ENCODE data around the gene TMEM229B. TPM values are rescaled to one million over a fixed set of nuclear protein-coding genes. Genes with fewer than 3 reads are reported as not detected.

TMEM229B gene
- total and polyA plus RNA-seq, 4 donors: 0.28 to 4.8 (median 2.3) TPM

DNA sequence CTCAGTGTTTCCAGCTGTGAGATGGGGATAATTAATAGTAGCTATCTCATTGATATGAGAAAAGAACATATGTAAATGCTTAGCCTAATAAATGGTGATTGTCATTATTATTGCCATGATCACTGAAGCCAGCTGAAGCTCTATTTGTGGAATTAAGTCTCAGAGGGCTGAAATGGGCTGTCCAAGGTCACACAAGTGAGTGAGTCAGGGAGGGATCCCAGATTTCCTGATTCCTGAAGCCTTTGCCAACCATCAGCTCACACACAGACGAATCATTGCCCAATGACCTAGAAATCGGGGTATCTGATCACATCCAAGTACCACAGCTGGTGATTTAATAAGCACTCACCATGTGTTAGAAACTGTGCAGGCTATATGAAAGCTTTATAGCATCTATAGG is 21.6 kb upstream of the TMEM229B start:
- Histone ChIP-seq H3K27me3 (ENCODE audit: control insufficient read depth in 1 of 2, insufficient read depth in 2 of 2, low read length in 1 of 2) (no peaks in the 10 kb centered on the region), H3K27ac (ENCODE audit: low read depth in 1 of 2, low read length in 2 of 2) (no peak overlapping the region), H3K4me3 (ENCODE audit: low read length in 2 of 2) (no peak overlapping the region), H3K9me3 (ENCODE audit: control insufficient read depth, low read length) (no peaks in the 10 kb centered on the region), H3K4me1 (ENCODE audit: control insufficient read depth in 1 of 2, insufficient read depth in 2 of 2, low read length in 2 of 2) (no peaks in the 10 kb centered on the region), H3K36me3 (ENCODE audit: control insufficient read depth in 1 of 2, insufficient read depth in 2 of 2, low read length in 1 of 2) (no peaks in the 10 kb centered on the region)
- intact Hi-C loops (cut with DNase I): no loop called here
- WGBS, 2 donors: 53% methylated on average over 2 of the region's 2 CpGs
- no peak for DNase-seq
- no peak for ATAC-seq (ENCODE audit: low FRiP score)

DNA sequence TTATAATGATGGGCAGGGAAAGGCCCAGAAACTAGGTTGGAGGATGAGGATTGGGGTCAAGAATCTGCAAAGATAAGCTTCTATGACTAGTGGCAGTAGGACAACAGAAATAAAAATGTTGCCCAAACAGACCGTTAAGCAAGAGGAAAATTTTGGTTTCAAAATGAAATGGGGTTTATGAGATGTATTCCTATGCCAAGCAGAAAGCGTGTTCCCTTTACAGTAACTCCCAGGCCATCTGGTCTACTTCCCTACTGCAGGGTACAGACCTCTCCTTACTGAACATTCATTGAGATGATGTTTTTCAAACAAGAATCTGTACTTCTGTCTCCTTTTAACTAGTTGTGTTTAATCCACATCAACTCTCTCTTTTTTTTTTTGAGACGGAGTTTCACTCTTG is 20.4 kb upstream of the TMEM229B start:
- Histone ChIP-seq H3K36me3 (ENCODE audit: control insufficient read depth in 1 of 2, insufficient read depth in 2 of 2, low read length in 1 of 2) (no peaks in the 10 kb centered on the region), H3K9me3 (ENCODE audit: control insufficient read depth, low read length) (no peaks in the 10 kb centered on the region), H3K27ac (ENCODE audit: low read depth in 1 of 2, low read length in 2 of 2) (no peak overlapping the region), H3K27me3 (ENCODE audit: control insufficient read depth in 1 of 2, insufficient read depth in 2 of 2, low read length in 1 of 2) (no peaks in the 10 kb centered on the region), H3K4me1 (ENCODE audit: control insufficient read depth in 1 of 2, insufficient read depth in 2 of 2, low read length in 2 of 2) (no peaks in the 10 kb centered on the region), H3K4me3 (ENCODE audit: low read length in 2 of 2) (no peak overlapping the region)
- intact Hi-C loops (cut with DNase I): no loop called here
- ATAC-seq (ENCODE audit: low FRiP score) (no peak), DNase-seq (no peak)
- 29 to 50% methylated on average over 3 of the region's 3 CpGs for WGBS, 2 donors

DNA sequence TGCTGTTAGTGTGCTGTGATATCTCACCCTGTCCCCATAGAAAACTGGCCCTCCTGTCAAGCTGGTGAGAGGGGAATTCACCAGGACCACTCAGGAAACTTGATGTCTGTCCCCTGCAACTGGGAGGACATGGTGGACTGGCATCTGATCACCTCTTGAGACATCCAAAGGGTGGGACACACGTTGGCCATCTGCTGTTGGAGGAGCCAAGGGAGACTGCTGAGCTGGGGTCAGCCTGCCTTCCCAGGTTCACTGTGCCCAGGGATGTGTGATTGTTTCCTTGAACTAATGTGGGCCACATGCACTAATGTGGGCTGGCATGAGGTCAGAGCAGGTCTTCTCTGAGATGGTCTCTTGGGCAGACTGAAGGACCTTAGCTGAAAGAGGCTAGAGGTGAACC is 16.7 kb upstream of the TMEM229B start:
- no peak overlapping the region for H3K27ac ChIP-seq (ENCODE audit: low read depth in 1 of 2, low read length in 2 of 2)
- no peak overlapping the region for H3K4me3 ChIP-seq (ENCODE audit: low read length in 2 of 2)
- ATAC-seq (ENCODE audit: low FRiP score) (no peak), DNase-seq (no peak)
- H3K36me3 ChIP-seq (ENCODE audit: control insufficient read depth in 1 of 2, insufficient read depth in 2 of 2, low read length in 1 of 2): no peaks in the 10 kb centered on the region
- no peaks in the 10 kb centered on the region for H3K9me3 ChIP-seq (ENCODE audit: control insufficient read depth, low read length)
- H3K4me1 ChIP-seq (ENCODE audit: control insufficient read depth in 1 of 2, insufficient read depth in 2 of 2, low read length in 2 of 2): no peaks in the 10 kb centered on the region
- intact Hi-C loops (cut with DNase I): no loop called here
- WGBS, 2 donors: 61 to 78% methylated on average over 1 of the region's 1 CpG
- H3K27me3 ChIP-seq (ENCODE audit: control insufficient read depth in 1 of 2, insufficient read depth in 2 of 2, low read length in 1 of 2): no peaks in the 10 kb centered on the region

DNA sequence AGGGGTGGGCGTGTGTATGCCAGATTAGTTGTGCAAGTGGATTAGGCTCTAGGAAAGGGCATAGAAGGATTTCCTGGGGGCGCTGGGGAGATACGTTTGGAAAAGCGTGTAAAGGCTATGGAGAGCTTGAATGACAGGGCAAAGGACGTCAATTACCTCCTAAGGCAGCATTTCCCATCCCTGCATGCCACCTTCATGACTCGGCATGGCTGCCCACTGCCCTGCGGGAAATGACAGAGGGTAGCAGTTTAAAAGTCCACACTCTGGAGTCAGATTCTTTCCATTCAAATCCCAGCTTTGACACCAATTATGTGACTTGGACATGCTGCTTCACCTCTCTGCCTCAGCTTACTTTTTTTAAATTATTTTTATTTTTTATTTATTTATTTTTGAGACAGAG is 14.8 kb upstream of the TMEM229B start:
- intact Hi-C loops (cut with DNase I): no loop called here
- no peaks in the 10 kb centered on the region for H3K4me1 ChIP-seq (ENCODE audit: control insufficient read depth in 1 of 2, insufficient read depth in 2 of 2, low read length in 2 of 2)
- WGBS, 2 donors: 68 to 72% methylated on average over 7 of the region's 7 CpGs
- DNase-seq (no peak), ATAC-seq (ENCODE audit: low FRiP score) (no peak)
- no peaks in the 10 kb centered on the region for H3K27me3 ChIP-seq (ENCODE audit: control insufficient read depth in 1 of 2, insufficient read depth in 2 of 2, low read length in 1 of 2)
- no peak overlapping the region for H3K27ac ChIP-seq (ENCODE audit: low read depth in 1 of 2, low read length in 2 of 2)
- no peak overlapping the region for H3K4me3 ChIP-seq (ENCODE audit: low read length in 2 of 2)
- no peaks in the 10 kb centered on the region for H3K36me3 ChIP-seq (ENCODE audit: control insufficient read depth in 1 of 2, insufficient read depth in 2 of 2, low read length in 1 of 2)
- H3K9me3 ChIP-seq (ENCODE audit: control insufficient read depth, low read length): no peaks in the 10 kb centered on the region

DNA sequence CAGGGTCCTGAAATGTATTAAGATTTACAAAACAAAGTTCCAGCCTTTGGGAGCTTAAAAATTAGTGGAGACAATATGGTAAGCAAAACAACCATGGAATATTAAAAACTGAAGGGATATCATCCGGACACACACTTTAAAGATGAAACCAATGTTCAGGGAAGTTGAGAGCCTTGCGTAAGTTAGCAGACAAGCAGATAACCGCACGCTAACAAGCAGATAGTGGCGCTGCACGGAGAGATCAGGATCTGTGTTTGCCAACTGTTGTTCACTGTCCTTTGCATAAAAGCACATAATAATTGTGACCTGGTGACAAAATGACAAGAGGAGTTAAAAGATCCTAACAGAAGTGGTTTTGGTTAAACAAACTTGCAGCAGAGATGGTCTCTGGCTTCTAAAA is 14.3 kb upstream of the TMEM229B start:
- H3K27me3 ChIP-seq (ENCODE audit: control insufficient read depth in 1 of 2, insufficient read depth in 2 of 2, low read length in 1 of 2): no peaks in the 10 kb centered on the region
- no peak overlapping the region for H3K27ac ChIP-seq (ENCODE audit: low read depth in 1 of 2, low read length in 2 of 2)
- ATAC-seq (ENCODE audit: low FRiP score): no peak
- H3K9me3 ChIP-seq (ENCODE audit: control insufficient read depth, low read length): no peaks in the 10 kb centered on the region
- whole genome bisulfite sequencing, 2 donors: 63 to 70% methylated on average over 6 of the region's 6 CpGs
- DNase-seq: no peak
- no peak overlapping the region for H3K4me3 ChIP-seq (ENCODE audit: low read length in 2 of 2)
- H3K36me3 ChIP-seq (ENCODE audit: control insufficient read depth in 1 of 2, insufficient read depth in 2 of 2, low read length in 1 of 2): no peaks in the 10 kb centered on the region
- no peaks in the 10 kb centered on the region for H3K4me1 ChIP-seq (ENCODE audit: control insufficient read depth in 1 of 2, insufficient read depth in 2 of 2, low read length in 2 of 2)
- intact Hi-C loops (cut with DNase I): no loop called here

DNA sequence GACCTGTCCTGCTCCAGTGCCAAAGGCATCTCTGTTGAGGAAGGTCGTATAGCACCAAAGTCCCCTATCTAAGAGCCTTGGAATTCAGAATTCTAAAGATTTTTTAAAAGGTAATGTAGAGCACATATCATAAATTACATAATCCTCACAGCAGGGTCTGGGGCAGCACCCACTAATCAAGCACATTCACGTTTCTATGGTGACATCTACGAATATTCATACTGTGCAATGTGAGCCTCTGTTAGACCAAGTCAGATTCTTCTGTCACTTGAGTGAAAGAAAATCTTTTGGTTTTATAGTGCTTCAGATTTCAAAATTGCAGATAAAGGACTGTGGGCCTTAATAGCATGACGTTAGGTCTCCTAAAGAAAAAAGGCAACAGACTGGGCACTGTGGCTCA is 13.1 kb upstream of the TMEM229B start:
- intact Hi-C loops (cut with DNase I): no loop called here
- H3K27me3 ChIP-seq (ENCODE audit: control insufficient read depth in 1 of 2, insufficient read depth in 2 of 2, low read length in 1 of 2): no peaks in the 10 kb centered on the region
- no peaks in the 10 kb centered on the region for H3K9me3 ChIP-seq (ENCODE audit: control insufficient read depth, low read length)
- WGBS, 2 donors: 52 to 66% methylated on average over 4 of the region's 4 CpGs
- ATAC-seq (ENCODE audit: low FRiP score) (no peak), DNase-seq (no peak)
- no peaks in the 10 kb centered on the region for H3K4me1 ChIP-seq (ENCODE audit: control insufficient read depth in 1 of 2, insufficient read depth in 2 of 2, low read length in 2 of 2)
- no peak overlapping the region for H3K4me3 ChIP-seq (ENCODE audit: low read length in 2 of 2)
- no peak overlapping the region for H3K27ac ChIP-seq (ENCODE audit: low read depth in 1 of 2, low read length in 2 of 2)
- no peaks in the 10 kb centered on the region for H3K36me3 ChIP-seq (ENCODE audit: control insufficient read depth in 1 of 2, insufficient read depth in 2 of 2, low read length in 1 of 2)

DNA sequence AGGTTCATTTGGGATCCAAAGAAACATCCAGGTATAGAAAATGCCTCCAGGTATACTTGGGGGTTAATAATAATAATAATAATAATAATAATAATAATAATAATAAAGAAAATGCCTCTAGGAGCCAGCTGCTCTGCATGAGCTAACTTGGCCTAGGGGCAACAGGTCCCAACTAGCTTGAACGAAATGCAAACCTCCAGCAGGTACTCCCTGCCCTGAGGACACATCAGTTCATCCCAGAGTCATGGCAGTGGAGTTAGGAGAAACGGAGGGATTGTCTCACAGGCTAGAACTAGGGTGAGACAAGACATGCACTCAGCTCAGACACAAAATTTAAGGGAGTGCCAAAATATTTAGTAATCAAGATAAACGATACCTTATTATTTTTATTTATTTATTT is 12.5 kb upstream of the TMEM229B start:
- Histone ChIP-seq H3K4me3 (ENCODE audit: low read length in 2 of 2) (no peak overlapping the region), H3K27me3 (ENCODE audit: control insufficient read depth in 1 of 2, insufficient read depth in 2 of 2, low read length in 1 of 2) (no peaks in the 10 kb centered on the region), H3K4me1 (ENCODE audit: control insufficient read depth in 1 of 2, insufficient read depth in 2 of 2, low read length in 2 of 2) (no peaks in the 10 kb centered on the region), H3K27ac (ENCODE audit: low read depth in 1 of 2, low read length in 2 of 2) (no peak overlapping the region), H3K9me3 (ENCODE audit: control insufficient read depth, low read length) (no peaks in the 10 kb centered on the region), H3K36me3 (ENCODE audit: control insufficient read depth in 1 of 2, insufficient read depth in 2 of 2, low read length in 1 of 2) (no peaks in the 10 kb centered on the region)
- intact Hi-C loops (cut with DNase I): no loop called here
- DNase-seq: no peak
- 81 to 87% methylated on average over 3 of the region's 3 CpGs for WGBS, 2 donors
- ATAC-seq (ENCODE audit: low FRiP score): no peak

DNA sequence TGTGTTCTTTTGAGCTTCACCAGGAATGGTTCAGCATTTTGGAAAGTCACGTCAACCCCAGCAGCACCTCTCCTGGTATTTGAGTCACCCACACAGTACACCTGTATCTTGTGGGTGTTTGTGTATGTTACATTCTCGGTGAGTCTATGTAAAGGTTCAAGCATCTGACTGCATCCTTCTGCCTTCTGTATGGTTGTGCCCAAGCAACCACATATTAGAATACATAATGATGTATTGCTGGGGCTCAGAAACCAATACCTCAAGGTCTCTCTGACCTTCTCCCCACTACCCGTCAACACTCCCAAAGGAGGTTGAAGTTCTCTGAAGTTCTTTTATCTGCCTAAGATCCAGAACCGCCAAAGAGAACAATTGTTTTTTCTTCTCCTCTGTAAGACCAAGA is 9.2 kb upstream of the TMEM229B start:
- Histone ChIP-seq H3K4me1 (ENCODE audit: control insufficient read depth in 1 of 2, insufficient read depth in 2 of 2, low read length in 2 of 2) (no peaks in the 10 kb centered on the region), H3K27ac (ENCODE audit: low read depth in 1 of 2, low read length in 2 of 2) (no peak overlapping the region), H3K36me3 (ENCODE audit: control insufficient read depth in 1 of 2, insufficient read depth in 2 of 2, low read length in 1 of 2) (no peaks in the 10 kb centered on the region), H3K9me3 (ENCODE audit: control insufficient read depth, low read length) (peaks cover 9% of the 10 kb centered on the region), H3K27me3 (ENCODE audit: control insufficient read depth in 1 of 2, insufficient read depth in 2 of 2, low read length in 1 of 2) (no peaks in the 10 kb centered on the region), H3K4me3 (ENCODE audit: low read length in 2 of 2) (no peak overlapping the region)
- WGBS, 2 donors: 89 to 90% methylated on average over 4 of the region's 4 CpGs
- ATAC-seq (ENCODE audit: low FRiP score) (no peak), DNase-seq (no peak)
- intact Hi-C loops (cut with DNase I): no loop called here

DNA sequence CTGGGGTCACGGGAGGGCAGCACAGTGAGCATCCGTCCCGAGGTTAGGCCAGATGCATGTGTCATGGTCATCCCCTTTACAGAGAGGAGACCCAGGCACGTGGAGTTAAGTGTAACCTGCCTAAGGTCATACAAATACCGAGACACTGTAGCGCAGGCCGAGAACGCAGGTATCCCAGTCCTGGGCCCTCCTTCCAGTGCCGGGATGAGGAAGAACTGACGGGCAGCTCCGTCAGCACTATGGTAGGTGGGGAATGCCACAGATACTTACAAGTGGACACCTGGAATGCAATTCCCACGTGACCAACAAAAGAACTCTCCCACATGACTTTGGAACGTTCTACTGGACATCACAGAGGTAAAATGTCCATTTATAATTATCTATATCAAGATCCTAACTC is 8.7 kb upstream of the TMEM229B start:
- Histone ChIP-seq H3K27ac (ENCODE audit: low read depth in 1 of 2, low read length in 2 of 2) (no peak overlapping the region), H3K4me1 (ENCODE audit: control insufficient read depth in 1 of 2, insufficient read depth in 2 of 2, low read length in 2 of 2) (no peaks in the 10 kb centered on the region), H3K27me3 (ENCODE audit: control insufficient read depth in 1 of 2, insufficient read depth in 2 of 2, low read length in 1 of 2) (no peaks in the 10 kb centered on the region), H3K36me3 (ENCODE audit: control insufficient read depth in 1 of 2, insufficient read depth in 2 of 2, low read length in 1 of 2) (no peaks in the 10 kb centered on the region), H3K4me3 (ENCODE audit: low read length in 2 of 2) (no peak overlapping the region), H3K9me3 (ENCODE audit: control insufficient read depth, low read length) (peaks cover 9% of the 10 kb centered on the region)
- intact Hi-C loops (cut with DNase I): no loop called here
- 86 to 88% methylated on average over 13 of the region's 13 CpGs for WGBS, 2 donors
- ATAC-seq (ENCODE audit: low FRiP score) (no peak), DNase-seq (no peak)
